Urothelium cell line (cell line): ENCODE results near the gene IQSEC2.

Source experiments
- DNase-seq: peaks from one replicate; pipeline ENCODE4 v3.0.0; 2011; ENCODE audit warnings: low spot score, mixed read lengths
- FAIRE-seq: peaks from 2 replicates; lab custom pipeline; 2011; peaks lifted over from hg19 to GRCh38; lab: Jason Lieb, UNC

Gene IQSEC2

DNA sequence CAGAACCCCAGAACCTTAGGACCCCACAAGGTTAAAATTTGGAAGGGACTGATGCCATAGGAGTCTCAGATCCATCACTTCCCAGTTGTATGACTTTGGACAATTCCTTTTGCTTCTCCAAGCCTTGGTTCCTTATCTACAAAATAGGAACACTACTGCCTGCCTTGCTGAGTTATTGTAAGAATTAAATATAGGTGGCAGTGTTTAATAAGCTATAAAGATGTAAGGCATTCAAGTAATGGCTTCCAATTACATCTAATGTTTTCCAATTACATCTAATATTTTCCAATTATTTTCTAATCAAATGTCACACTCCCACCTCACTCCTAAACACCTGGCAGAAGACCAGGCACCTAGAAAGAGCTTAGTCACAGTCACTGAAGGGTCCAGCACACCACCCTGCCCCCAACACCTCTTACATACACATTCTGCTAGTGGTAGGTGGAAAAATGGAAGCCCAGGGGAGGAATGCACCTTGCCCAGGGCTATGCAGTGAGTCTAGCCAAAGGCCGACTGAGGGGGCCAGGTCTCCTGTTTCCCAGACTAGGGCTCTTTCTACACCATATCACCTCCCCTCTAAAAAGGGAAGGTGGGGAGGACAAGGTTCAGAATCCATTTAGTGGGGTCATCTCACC, 31.9 kb downstream of the IQSEC2 start:
- DNase-seq (no peak), FAIRE-seq (no peak)

DNA sequence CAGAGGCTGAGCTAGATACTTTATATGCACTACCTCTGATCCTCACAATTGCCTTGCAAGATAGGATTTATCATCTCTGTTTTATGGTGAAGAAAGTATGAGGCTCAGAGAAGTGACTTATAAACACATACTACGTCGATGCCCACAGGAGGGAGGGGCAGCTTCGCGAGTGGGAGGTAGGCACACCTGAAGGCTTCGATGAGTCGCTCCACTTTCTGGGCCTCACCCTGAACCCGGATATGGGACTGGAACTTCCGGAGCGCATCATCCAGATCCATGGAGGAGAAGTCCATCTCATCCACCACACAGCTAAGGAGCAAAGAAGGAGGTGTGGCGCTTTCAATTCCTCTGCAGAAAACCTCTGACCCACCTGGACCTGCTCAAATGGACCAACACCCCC, 33.5 kb downstream of the IQSEC2 start:
- no peak for DNase-seq
- FAIRE-seq, result no peak

DNA sequence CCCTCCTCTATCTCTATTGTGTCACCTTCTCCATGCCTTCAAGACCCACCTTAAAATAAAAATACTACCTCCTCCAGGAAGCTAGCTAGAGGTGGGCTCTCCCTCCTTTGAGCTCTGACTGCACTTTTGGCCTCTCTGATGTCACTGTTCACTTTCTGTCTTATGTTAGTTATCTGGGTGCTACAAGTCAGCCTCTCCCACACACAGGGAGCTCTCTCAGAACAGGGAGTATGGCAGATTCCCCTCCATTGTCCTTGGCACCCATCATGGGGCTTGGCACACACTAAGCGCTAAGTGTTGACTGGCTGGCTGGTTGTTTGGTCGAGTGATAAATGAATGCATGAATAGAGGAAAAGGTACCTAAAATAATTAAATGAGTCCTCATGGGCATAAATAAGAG, 35.2 kb downstream of the IQSEC2 start:
- no peak for FAIRE-seq
- no peak for DNase-seq

DNA sequence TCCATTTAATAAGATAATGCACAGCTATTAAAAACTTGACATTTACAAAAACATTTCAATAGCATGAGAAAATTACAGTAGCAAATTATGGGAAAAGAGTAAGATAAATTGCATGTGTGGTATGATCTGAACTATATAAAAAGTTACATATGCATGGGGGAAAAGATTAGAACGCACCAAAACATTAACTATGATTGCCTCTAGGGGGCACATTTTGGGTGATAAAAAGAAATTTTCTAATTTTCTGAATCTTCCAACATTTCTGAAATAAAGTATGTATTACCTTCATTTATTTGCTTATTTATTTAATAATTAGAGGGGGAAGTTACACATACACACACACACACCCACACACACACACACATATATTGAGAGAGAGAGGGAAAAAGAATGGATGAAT, 36.8 kb downstream of the IQSEC2 start:
- FAIRE-seq, result no peak
- no peak for DNase-seq

DNA sequence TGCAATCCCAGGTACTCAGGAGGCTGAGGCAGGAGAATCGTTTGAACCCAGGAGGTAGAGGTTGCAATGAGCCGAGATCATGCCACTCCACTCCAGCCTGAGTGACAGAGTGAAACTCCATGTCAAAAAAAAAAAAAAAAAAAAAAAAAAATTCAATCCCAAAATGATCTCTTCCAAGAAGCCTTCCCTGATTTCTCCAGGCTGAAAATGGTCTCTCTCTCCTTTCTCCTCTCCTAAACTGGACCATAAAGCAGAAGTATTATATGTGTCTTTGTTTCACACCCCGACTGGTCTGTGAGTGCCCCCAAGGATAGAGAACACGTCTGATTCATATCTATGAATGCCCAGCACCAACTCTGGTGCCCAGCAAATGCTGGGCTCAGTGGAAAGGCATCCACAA, 39.1 kb downstream of the IQSEC2 start:
- no peak for FAIRE-seq
- DNase-seq, result no peak

DNA sequence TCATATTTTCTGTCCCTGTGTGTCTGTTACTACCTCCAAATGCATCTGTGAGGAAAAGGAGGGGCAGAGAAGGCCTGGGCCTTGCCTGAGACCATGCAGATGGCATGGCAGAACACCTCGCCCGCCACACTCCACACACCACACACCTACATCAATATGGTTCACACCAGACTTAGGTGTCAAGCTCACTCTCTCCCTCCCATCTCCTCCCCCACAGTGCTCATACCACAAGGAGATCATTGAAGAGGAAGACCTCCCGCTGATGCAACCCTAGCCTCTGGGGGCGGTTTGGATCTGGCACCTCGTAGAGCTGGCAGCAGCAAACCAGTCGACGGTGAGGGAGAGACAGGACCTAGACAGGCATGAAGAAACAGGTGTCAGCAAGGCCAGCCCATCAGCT, 39.8 kb downstream of the IQSEC2 start:
- DNase-seq, result no peak
- FAIRE-seq, result no peak

DNA sequence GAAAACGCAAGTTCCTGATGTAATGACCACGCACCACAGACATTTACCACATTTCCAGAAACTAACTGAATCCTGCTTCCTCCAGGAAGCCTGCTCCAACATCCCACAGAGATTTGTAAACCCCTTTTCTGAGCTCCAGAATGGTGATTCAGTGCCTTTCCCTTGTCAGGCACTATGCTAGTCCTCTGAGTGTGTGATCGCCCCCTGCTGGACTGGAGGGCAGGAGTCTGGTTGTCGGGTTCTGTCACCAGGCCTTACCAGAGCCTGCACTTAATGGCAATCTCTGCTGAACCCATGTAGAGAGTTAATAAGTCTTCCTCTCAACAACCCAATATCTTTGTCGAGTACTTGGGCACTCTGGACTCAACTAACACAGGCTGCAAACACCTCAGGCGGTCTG, 41.9 kb downstream of the IQSEC2 start:
- DNase-seq, result peak; percentile 24

DNA sequence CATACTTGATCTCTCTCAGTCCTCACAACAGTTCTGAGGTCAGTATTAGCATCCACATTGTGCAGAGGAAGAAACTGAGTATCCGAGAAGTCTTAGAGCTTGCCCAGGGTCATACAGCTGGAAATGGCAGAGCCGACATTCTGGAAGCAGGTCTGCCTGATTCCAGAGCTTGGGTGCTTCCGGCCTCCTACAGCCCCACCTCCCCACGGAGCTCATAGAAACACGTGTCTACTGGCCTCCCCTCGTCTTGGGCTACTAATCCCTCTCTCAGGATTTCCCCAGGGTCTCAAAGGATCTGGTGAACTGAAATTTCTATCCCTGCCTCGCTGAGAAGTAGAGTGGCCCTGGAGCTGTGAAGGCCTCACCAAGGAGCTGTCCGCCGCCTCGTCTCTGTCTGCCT, 44.3 kb downstream of the IQSEC2 start:
- FAIRE-seq (no peak), DNase-seq (no peak)

More for the DNA sequence above, 41.9 kb downstream of the IQSEC2 start:
- no peak for FAIRE-seq

DNA sequence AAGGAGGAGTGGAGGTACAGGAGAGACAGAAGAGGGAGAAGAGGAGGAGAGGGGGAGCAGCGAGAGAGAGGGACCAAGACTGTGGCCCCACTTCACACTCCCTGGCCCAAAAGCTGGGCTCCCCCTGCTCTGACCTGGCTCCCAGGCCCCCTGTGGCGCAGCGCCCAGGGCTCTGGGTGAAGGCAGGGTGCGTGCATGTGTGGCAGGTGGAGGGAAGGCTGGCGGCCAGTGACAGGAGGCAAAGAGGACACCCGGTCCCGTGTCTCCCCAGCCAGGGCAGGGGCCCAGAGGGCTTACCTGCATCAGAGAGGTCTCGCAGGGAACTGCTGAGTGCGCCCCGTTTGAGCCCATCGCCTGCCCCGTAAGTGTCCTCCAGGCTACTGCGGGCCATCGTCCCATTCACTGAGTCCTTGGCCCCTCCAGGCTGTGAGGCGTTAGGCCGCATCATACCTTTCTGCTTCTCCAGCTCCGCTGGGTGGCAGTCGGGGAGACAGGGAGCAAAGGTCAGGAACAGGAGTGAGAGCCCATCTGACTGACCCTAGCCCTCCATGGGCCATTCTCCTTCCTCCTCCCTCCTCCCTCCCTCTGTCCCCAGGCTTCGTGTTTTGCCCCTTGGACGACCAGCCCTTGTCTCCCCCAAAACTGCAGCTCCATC, 45.2 kb downstream of the IQSEC2 start:
- FAIRE-seq (no peak), DNase-seq (no peak)

DNA sequence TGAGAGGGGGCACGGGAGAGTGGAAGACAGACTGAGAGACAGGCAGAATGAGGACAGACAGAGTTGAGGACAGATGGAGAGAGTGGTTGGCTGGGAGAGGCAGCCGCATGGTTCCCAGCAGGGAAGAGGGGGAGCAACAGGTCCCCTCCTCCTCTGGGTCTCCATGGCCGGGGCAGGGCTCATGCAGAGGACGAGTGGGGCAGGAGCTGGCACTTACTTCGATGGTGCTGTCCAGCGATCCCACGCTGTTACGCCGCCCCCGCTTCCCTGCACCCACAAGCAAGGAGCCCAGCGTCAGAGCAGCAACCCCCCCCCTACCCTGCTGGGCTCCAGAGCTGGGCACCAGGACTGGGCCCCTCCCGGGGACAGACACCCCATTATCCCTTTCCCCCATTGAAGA, 45.8 kb downstream of the IQSEC2 start:
- no peak for FAIRE-seq
- DNase-seq, result no peak

DNA sequence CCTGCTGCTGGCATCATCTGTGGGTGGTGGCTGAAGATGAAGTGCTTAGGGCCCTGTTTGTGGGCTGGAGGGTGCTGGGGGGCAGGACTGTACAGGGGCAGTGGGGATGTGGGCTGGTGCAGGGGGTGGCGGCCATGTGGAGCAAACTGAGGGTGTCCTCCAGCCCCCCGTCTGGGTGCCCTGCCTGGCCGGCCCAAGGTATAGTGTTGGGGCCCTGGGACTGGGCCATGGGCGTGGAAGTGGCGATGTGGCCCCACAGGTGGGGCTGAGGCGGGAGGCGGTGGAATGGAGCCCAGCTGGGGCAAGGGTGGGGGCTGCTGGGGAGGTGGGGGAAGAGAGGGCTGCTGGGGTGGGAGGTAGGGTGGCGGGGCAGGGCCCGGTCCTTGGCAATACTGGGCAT, 46.9 kb downstream of the IQSEC2 start:
- DNase-seq, result no peak
- FAIRE-seq, result no peak

DNA sequence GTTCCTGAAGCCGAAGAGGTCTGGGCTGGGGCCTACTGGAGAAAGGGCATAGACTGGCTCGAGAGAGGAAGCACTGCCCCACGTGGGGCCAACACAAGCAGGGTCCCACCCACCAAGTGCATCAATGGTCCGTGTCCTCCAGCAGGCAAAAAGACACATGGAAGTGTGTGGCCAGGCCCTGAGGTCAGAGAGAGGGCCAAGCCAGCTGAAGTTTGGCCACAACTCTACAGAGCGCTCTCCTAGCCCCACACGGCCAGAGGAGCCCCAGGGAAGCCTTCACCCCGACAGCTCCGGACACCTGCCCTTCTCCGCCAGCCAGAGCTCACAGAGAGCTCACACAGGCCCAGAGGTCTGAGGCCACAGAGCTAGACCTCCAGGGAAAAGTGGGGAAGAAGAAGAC, 47.8 kb downstream of the IQSEC2 start:
- DNase-seq, result no peak
- no peak for FAIRE-seq

DNA sequence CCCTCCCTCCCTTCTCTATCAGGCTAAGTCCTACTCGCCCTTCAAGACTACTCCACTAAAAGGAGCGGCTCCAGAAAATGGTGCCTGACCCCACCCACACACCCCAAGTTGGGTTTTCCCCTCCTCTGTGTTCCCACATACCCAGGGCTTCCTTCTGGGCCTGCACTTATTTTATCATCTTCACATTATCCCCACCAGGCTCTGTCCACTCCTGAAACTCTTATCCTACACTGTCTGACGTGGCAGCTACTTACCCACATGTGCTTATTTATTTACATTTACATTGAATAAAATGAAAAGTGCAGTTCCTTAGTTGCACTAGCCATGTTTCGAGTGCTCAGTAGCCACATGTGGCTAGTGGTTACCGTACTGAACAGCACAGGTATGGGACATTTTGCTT, 51.3 kb downstream of the IQSEC2 start:
- DNase-seq, result no peak
- no peak for FAIRE-seq

DNA sequence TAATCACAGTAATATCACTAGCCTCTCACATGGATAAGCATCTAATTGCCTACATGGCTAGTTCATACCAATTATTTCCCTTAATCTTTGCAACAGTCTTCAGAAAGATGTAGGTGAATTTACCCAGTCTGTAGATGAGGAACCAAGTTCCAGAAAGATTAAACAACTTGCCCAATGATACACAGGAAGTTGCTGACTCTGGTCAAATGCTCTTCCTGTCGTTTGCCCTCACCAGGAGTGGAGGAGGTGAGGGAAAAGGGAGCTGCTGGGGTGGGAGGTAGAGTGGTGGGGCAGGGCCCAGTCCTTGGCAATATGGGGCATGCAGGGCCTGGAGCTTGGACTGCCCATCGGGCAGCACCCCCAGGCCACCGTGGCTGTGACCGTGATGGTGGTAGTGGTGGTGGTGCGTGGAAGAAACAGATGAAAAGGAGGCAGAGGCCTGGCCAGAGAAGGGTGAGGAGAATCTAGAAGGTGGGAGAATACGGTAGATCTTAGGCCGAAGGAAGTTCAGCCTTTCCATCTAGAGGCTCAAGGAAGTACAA, 54.1 kb downstream of the IQSEC2 start:
- DNase-seq (no peak), FAIRE-seq (no peak)

DNA sequence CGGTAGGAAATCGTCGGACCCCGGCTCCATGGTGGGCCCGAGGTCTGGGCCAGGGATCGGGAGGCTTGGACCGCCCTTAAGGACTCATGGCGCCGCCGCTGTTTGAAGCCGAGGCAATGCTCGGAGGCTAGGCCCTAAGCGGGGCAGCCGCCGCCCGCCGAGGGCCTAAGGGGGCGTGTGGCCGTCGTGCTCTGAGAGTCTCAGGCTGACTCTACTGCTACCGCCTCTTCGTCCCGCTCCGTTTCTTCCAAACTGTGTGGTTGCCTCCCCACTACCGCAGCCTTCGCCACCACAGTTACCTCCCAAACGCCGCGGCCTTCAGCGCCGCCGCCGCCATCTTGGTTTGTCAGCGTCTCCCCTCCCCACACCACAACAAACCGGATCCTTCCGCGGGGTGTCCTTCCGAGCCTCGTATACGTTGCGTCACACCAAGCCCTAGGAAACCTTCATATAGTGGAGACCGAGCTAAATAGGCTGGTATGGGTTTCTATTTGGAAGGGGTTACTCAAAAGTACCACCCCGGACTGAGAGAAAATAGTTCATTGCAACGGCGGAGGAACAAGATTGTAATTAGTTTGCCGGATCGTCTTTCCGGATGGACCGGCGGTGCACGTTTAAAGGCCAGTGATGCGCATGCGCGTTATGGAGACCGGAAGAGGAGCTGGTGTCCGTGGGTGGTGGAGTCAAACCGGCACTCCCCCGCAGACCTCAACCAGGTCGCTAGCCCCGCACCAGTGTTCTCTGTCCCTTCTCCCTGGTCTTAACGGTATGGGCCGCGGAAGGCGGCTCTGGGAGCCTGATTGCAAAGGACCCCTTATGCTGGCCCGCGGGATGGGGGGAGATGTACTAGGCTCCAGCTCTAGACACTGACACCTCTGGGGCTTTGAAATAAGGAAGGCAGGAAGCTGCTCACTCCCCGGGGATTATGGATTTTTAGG, 56.3 kb downstream of the IQSEC2 start, which contains the start of gene KDM5C:
Gene KDM5C, minus strand, starts transcription at position 348 of the 938 bp plus-strand sequence. Its CDS starts 318 bp downstream, at position 30.
- DNase-seq, result peak; percentile 93
- peak; percentile 65 for FAIRE-seq

DNA sequence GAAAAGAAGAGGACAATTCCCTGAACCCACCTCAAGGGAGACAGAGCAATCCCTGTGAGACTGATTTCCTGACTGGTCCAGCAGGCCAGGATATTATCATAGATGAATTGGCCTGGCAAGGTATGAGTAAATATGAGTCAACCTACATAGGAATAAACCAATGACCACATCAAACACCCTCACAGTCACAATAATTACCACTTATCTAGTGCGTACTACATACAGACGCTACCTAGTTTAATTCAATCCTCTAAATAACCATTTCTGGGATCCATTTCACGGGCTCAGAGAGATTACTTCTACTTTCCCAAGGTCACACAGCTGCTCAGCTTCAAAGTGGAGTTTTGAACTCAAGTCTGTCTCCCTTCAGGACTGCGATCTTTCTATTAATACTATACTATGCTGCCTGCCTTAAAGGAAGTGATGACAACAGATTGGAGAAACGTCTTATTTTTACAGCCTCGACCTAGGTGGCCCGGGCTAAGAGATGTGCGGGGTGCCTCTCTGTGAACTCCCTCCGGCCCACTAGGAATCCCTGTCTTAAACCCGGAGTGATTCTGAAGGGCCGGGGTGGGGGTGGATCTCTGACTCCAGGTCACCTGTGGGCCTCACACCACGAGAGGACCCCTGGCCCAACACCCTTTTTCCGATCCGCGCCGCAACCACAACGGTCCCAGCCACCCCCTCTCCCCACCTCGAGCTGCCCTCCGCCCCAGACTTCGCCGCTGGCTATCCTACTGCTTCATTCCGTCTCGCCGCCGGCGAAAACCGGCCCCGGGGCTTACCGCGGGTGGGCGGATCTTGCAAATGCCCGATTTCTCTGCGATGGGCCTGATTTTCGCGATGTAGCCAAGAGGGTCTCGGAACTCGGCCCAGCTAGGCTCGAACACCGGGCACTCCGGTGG, 57.2 kb downstream of the IQSEC2 start:
- FAIRE-seq (no peak), DNase-seq (peak; percentile 23)

DNA sequence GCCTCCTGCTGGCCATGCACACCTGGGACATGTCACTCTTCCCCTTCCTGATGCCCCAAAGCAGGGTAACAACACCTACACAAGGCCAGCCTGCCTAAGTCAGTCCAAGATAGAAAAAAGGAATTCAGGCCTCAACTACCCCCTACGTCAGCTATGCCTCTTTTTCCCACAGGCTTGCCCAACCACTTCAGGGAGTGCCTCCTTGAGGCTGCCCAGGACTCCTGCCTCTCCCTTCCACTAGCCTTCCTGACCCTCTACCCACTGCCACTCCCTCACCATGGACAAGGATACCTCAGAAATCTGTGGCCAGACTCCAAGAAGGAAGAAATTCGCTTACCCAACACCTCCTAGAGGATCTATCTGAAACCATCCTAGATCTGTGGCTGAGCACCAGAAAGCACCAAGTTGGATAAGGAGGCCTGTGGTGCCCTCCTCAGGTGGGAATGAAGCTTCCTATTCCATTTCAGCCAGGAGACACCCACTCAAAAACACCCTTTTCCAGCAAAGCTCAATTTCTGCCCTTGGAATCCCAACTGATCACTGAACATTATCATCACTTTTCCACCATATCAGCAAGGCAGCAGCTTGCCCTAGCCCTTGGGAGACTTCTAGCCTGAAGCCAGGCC, 58.2 kb downstream of the IQSEC2 start:
- DNase-seq (no peak), FAIRE-seq (no peak)
